Activated CD4-positive, alpha-beta T cell treated with anti-CD3 and anti-CD28 coated beads, Interleukin-2, amount 50 U/mL, for 48 hours (primary cell): ENCODE data around the gene METAP1D.

ENCODE experiments used
- DNase-seq, 2 experiments: peaks; one replicate each; pipeline ENCODE4 v3.0.0-alpha.2; 2020

METAP1D gene

GRCh38 chr2:172093416-172094293, 93.9 kb downstream of the METAP1D start:
- no peak for DNase-seq

- no peak for DNase-seq
Measured at GRCh38 chr2:172094294-172095145, 94.8 kb downstream of the METAP1D start.

GRCh38 chr2:172095146-172095904, 95.6 kb downstream of the METAP1D start:
- DNase-seq: peak in 1 of 2 experiments; percentile 67

GRCh38 chr2:172095905-172096625, 96.3 kb downstream of the METAP1D start:
- DNase-seq: no peak

- no peak for DNase-seq
Measured at GRCh38 chr2:172096626-172097547, 97.1 kb downstream of the METAP1D start.

GRCh38 chr2:172097557-172098131, 97.9 kb downstream of the METAP1D start:
- DNase-seq: no peak

- no peak for DNase-seq
Measured at GRCh38 chr2:172098287-172098649, 98.5 kb downstream of the METAP1D start.

GRCh38 chr2:172098650-172099471, 99.1 kb downstream of the METAP1D start:
- DNase-seq: no peak

GRCh38 chr2:172099472-172100079, 99.8 kb downstream of the METAP1D start:
- DNase-seq: no peak

GRCh38 chr2:172100080-172100934, 100.6 kb downstream of the METAP1D start:
- no peak for DNase-seq

GRCh38 chr2:172100935-172101820, 101.4 kb downstream of the METAP1D start:
- DNase-seq: no peak

- no peak for DNase-seq
Measured at GRCh38 chr2:172101821-172102390, 102.2 kb downstream of the METAP1D start.

GRCh38 chr2:172102391-172103359, 102.9 kb downstream of the METAP1D start, which contains the start of gene DLX2:
Gene DLX2 (minus strand): TSS chr2:172102900. CDS start chr2:172102538, 362 bp downstream.
- DNase-seq: peak; percentile 76 to 81

- DNase-seq: peak; percentile 77 to 82
Measured at GRCh38 chr2:172103471-172104272, 103.9 kb downstream of the METAP1D start.
